ENCODE data around the gene SPATA3. TPM values are rescaled to one million over a fixed set of nuclear protein-coding genes. Genes with fewer than 3 reads are reported as not detected.

Gene SPATA3
- total and polyA plus RNA-seq, 2 of the 13 experiments (the other 11 are each of a cell fraction or from before 2014, with no cell fraction given): not detected

DNA sequence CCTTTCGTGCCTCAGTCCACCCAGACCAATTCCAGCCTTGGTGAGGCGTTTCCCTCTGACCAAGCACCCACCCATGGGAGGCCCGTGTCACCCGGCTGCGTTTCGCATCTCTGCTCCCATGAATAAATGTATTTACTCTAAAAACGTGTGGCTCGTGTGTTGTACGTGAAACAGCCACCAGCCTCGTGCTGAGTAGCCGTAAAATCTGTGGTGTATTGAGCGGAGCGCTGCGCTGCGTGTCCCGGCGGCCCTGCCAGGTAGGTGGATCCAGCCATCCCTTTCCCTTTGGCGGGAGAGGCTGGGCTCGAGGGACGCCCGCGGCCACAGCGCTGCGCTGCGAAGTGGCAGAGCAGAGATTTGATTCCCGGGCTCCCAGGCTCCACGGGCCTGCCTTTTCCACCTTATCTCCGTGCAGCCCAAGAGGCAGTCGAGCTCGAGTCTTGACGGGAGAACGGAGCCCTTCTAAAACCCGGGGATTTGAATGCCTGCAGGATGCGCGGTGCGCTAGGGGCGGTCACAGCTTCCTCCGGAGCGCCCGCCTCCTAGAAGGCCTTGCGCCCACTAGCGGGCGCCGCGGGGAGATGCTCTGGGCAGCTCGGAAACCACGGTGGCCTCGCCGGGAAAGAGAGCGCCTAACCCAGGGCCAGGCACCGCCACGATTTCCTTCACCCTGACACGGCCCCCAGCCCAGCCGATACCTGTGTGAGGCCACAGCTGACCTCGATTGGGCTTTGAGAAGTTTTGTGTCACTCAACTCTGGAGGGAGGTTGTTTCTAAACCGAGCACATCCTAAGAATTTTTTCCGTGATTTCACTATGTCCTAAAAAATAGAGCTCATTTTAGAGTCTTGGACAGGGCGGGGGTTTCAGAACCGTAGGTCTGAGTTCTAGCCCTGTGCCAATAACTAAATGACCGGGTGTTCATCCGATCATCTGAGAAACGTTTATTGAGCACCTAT, 56.9 kb downstream of the SPATA3 start (continued):
- TF ChIP-seq, protein P1, sequence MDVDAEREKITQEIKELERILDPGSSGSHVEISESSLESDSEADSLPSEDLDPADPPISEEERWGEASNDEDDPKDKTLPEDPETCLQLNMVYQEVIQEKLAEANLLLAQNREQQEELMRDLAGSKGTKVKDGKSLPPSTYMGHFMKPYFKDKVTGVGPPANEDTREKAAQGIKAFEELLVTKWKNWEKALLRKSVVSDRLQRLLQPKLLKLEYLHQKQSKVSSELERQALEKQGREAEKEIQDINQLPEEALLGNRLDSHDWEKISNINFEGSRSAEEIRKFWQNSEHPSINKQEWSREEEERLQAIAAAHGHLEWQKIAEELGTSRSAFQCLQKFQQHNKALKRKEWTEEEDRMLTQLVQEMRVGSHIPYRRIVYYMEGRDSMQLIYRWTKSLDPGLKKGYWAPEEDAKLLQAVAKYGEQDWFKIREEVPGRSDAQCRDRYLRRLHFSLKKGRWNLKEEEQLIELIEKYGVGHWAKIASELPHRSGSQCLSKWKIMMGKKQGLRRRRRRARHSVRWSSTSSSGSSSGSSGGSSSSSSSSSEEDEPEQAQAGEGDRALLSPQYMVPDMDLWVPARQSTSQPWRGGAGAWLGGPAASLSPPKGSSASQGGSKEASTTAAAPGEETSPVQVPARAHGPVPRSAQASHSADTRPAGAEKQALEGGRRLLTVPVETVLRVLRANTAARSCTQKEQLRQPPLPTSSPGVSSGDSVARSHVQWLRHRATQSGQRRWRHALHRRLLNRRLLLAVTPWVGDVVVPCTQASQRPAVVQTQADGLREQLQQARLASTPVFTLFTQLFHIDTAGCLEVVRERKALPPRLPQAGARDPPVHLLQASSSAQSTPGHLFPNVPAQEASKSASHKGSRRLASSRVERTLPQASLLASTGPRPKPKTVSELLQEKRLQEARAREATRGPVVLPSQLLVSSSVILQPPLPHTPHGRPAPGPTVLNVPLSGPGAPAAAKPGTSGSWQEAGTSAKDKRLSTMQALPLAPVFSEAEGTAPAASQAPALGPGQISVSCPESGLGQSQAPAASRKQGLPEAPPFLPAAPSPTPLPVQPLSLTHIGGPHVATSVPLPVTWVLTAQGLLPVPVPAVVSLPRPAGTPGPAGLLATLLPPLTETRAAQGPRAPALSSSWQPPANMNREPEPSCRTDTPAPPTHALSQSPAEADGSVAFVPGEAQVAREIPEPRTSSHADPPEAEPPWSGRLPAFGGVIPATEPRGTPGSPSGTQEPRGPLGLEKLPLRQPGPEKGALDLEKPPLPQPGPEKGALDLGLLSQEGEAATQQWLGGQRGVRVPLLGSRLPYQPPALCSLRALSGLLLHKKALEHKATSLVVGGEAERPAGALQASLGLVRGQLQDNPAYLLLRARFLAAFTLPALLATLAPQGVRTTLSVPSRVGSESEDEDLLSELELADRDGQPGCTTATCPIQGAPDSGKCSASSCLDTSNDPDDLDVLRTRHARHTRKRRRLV (CRISPR knock-in tag; IDR thresholded peaks at IDR 0.05): peak; percentile 87
- TF ChIP-seq KMT2A (CRISPR knock-in tag; IDR thresholded peaks at IDR 0.05): no peak; the same call in 1 of the 2 replicates
- peak; percentile 84 for TF ChIP-seq STAG1 (CRISPR knock-in tag; IDR thresholded peaks at IDR 0.05)
- TF ChIP-seq ZSCAN29 (CRISPR knock-in tag; conservative IDR thresholded peaks at IDR 0.05): peak; percentile 96
- TF ChIP-seq MIXL1 (CRISPR knock-in tag; IDR thresholded peaks at IDR 0.05): no peak
- TF ChIP-seq GABPB1 (CRISPR knock-in tag; IDR thresholded peaks at IDR 0.05): peak; percentile 88
- TF ChIP-seq CERS6 (CRISPR knock-in tag; IDR thresholded peaks at IDR 0.05): no peak
- TF ChIP-seq GABPA (IDR thresholded peaks at IDR 0.05; ENCODE audit: low read depth, low read length): no peak
- TF ChIP-seq GABPA (CRISPR knock-in tag; IDR thresholded peaks at IDR 0.05; ENCODE audit: low read depth): peak; percentile 79
- no peak for TF ChIP-seq ATF1 (CRISPR knock-in tag; IDR thresholded peaks at IDR 0.05)
- peak; percentile 90 for TF ChIP-seq REPIN1 (CRISPR knock-in tag; IDR thresholded peaks at IDR 0.05; ENCODE audit: borderline replicate concordance, low read depth)
- peak; percentile 97 for TF ChIP-seq AGO1 (IDR thresholded peaks at IDR 0.05; ENCODE audit: low read depth, low read length, poor library complexity, severe bottlenecking)
- no peak for TF ChIP-seq SYNCRIP (IDR thresholded peaks at IDR 0.05; ENCODE audit: insufficient read depth, low read depth, low read length)
- no peak for TF ChIP-seq SRSF9 (IDR thresholded peaks at IDR 0.05; ENCODE audit: borderline replicate concordance, insufficient read depth, low read depth, low read length, poor library complexity, severe bottlenecking)
- peak; percentile 44; the same call in 1 of the 2 replicates for TF ChIP-seq ZNF530 (CRISPR knock-in tag; IDR thresholded peaks at IDR 0.05; ENCODE audit: low read depth)
- TF ChIP-seq ZNF550 (CRISPR knock-in tag; IDR thresholded peaks at IDR 0.05; ENCODE audit: borderline replicate concordance): no peak
- peak; percentile 33; the same call in 1 of the 2 replicates for TF ChIP-seq ZNF34 (CRISPR knock-in tag; IDR thresholded peaks at IDR 0.05; ENCODE audit: borderline replicate concordance)
- peak; percentile 55; the same call in 1 of the 2 replicates for TF ChIP-seq POGK (CRISPR knock-in tag; conservative IDR thresholded peaks at IDR 0.05)
- no peak for TF ChIP-seq FOSL1 (CRISPR knock-in tag; IDR thresholded peaks at IDR 0.05; ENCODE audit: borderline replicate concordance)
- peak; percentile 80; the same call in 1 of the 2 replicates for TF ChIP-seq ZBTB8A (CRISPR knock-in tag; IDR thresholded peaks at IDR 0.05; ENCODE audit: borderline replicate concordance, low read depth)
- TF ChIP-seq ZNF317 (CRISPR knock-in tag; IDR thresholded peaks at IDR 0.05): peak; percentile 64; the same call in 1 of the 2 replicates
